Esophagus (tissue), 2 donors: ENCODE data around the gene CYB5R2. TPM values are rescaled to one million over a fixed set of nuclear protein-coding genes. Genes with fewer than 3 reads are reported as not detected.

Experiments
- polyA plus RNA-seq, 2 donors: library from polyadenylated mRNA; stranded (reverse); fragments of 200-250 nt; gene quantifications; one replicate each; pipeline ENCODE4 v1.2.3, GENCODE V29; 2013
- donor health status: healthy with polysubstance abuse.
- donor health status: Bipolar disorder and iron deficiency.

Gene CYB5R2
- polyA plus RNA-seq, 2 donors, result 10.0 to 20.7 TPM

Other genes starting within 250 kb of the CYB5R2 start
- 1 to 10 TPM in 1 of 2 donors, under 1 TPM in 1; 0.49 to 1.2 TPM for gene OLFML1, start 188.0 kb downstream of the CYB5R2 start, polyA plus RNA-seq
- gene PPFIBP2, start 159.5 kb downstream of the CYB5R2 start, polyA plus RNA-seq, result 10 to 100 TPM; 27.4 to 32.1 TPM
- gene OVCH2, start 33.0 kb upstream of the CYB5R2 start, polyA plus RNA-seq, result under 1 TPM; 0.06 to 0.14 TPM
- not detected for gene OR5P2, start 123.4 kb upstream of the CYB5R2 start, polyA plus RNA-seq
- not detected for gene OR5P3, start 157.3 kb upstream of the CYB5R2 start, polyA plus RNA-seq